ENCODE data around the gene RNF121. TPM values are rescaled to one million over a fixed set of nuclear protein-coding genes. Genes with fewer than 3 reads are reported as not detected.

The RNF121 gene
- total RNA-seq, 1 experiment from 2014 or later: 26.1 TPM

DNA sequence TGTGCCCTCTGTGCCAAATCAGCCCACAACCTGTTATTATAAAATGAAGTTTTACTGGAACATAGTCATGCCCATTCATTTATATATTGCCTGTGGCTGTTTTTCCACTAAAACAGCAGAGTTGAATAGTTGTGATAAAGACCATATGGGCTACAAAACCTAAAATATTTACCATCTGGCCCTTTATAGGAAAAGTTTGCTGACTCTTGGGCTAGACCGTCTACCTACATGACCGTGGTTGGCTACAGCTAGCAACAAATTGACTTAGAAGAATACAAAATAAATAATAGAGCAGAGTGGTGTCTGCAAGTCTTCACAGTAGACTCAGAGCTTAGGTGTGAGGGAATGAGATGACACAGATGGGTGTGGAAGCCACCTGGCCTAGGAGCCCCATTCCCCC is 58.7 kb downstream of the RNF121 start:
- DNase-seq (ENCODE audit: low read depth): no peak

DNA sequence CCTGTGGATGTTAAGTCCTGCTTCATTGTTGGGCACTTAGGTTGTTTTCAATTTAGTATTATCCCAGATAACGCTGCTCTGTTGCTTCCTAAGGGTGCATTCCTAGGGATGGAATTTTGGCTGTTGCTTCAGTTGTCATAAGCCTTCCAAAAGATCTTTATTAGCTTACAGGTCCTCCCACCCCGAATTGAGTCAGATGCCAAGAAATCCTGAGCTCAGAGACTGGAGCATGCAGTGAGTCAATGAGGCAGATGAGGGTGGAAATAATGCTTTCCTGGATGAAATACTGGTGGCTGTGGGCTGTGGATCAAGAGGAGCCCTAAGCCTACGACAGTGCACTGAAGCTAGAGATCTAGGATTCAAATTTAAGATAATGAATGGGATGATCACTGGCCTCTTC is 59.2 kb downstream of the RNF121 start:
- peak; percentile 40 for DNase-seq (ENCODE audit: low read depth)

DNA sequence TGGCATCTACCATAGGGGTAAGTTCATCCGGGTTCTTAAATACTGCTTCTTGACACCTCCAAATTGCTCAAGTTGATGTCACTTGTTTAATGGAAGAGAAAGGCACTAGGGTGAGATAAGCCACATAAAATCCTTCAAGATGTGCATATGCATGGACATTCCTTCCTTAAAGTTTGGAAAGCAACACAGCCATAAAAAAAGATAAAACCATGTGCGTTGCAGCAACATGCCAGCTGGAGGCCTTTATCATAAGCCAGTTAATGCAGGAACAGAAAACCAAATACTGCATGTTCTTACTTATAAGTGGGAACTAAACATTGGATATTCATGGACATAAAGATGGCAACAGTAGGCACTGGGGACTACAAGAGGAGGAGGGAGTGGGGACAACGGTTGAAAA is 61.9 kb downstream of the RNF121 start:
- DNase-seq (ENCODE audit: low read depth): no peak

DNA sequence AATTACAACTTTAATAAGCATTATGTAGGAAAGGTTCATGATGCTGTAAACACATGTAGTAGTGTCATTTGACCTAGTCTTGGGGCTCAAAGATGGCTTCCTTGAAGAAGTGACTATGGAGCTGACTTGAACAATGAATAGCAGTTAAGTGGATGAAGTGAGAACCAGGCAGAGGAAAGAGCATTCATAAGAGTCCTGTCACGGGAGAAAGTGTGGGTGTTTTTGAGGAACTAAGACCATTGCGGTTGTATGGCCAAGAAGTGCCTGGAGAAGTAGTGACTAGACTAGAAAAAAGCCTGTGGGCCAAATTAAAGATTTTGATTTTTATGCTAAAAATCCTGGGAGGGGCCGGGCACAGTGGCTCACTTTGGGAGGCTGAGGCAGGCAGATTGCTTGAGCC is 62.6 kb downstream of the RNF121 start:
- DNase-seq (ENCODE audit: low read depth): no peak

DNA sequence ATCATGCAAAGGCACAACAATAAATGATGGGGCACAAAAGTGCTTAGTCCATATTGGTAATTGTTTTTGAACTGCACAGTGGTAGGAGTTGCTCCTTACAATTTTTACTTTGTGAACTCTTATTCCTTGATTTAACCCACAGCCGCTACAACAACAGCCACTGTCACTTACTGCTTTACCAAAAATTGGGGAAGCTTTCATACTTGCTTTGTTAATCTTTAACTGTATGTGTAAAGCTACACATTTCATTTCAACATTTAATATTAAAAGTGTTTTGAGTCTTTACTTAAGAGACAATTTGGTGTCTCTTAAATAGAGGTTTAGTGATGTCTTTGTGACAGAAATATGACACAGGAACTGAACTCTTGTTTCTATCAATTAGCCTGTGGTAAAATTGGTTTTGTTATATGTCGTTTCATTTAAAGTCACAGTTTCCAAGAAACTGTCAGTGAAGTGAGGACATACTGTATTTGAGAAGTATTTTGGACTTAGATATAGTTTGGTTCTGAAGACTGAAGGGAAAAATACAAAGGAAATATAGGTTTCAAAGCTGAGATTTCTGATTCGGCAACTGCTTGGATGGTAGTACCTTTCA is 63.4 kb downstream of the RNF121 start:
- no peak for DNase-seq (ENCODE audit: low read depth)

DNA sequence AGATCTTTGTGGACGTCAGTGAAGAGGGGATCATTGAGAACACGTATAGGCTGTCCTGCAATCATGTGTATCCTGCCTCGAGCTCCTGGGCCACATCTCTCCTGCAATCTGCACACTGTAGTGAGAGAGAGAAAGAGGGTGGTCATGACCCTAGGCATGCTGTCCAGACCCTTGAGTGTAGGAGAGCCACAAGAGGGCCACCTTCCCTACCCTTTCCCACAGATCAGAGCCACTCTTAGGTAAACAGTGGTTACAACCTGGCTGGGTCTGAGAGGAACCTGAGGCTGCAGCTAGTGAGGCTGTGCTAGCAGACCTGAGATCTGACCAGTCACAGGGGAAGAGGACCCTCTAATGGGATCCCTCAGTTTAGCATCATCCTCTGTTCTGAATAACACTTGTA is 65.9 kb downstream of the RNF121 start:
- DNase-seq (ENCODE audit: low read depth): no peak

DNA sequence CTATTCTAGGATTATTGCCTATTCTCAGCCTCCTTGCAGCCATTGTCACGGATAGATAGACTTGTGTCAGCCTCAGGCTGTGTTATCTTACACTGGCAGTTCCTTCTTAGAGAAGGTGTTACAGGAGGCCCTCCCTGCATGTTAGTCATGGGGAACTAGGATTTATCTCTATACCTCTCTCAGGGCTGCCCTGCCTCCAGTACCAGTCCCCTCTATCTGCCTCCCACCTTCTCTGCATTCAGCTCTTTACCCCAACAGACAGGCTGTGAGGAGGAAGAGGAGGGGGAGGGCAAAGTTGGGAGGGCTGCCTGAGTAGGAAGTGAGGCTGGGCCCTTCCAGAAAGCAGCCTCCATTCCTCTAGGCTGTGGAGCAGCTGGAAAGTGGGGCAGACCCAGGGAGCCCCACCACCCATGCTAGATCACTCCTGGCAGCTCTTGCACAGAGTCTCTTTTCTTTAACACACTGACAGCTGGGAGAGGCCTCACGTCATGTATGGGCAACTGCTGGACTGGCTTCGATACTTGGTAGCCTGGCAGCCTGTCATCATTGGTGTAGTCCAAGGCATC is 67.0 kb downstream of the RNF121 start:
- no peak for DNase-seq (ENCODE audit: low read depth)

DNA sequence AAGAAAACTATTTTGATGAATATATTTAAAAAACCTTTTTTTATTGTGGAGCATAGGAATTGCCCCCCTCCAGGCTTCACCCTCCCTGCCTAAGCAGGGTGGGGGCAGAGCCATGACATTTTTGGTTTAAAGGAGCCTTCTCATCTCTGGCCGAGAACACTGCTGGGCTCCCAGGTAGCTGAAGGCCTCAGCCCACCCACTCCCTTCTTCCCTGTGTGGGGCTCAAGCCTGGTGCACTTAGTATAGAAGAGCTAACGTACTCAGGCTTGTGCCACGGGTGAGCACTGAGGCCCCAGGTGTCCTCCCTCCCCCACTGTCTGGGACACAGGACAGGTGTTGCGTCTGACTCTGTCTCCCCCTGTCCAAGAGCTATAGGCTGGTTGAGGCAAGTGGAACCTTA is 67.7 kb downstream of the RNF121 start:
- DNase-seq (ENCODE audit: low read depth): no peak

DNA sequence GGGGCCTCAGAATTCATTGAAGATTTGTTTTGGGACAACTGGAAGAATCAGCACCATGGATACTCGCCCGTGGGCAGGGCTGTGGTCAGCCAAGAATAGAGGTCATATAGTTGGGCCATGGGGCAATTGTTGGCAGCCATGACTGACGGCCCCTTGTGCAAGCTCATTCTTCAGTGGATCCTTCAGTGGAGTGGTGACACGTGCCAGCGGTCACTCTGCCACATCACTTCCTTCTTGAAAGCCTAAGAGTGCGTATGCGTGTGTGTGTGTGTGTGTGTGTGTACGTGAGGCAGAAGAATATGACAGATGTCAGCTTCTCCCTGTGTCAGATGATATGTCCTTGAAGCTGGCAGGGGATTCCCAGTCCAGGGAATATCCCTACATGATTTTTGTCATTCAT is 68.1 kb downstream of the RNF121 start:
- peak; percentile 63 for DNase-seq (ENCODE audit: low read depth)

DNA sequence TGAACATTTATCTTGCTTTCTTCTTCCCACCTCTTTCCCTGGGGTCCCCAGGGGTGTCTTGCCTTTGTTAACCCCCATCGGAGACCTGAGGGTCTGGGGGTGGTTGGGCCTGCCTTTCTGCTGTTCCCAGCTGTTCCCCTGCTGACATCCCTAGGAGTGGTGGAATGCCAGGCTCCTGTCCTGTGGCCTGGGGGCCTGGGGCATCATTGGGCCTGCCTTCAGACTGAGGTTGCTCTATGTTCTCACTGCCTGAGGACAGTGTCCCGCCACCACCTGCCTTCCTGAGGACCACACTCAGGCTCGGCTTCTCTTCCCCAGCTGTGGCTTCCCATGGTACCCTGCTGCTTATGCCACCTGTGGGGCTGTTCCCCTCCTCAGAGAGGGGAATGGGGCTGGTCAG is 68.7 kb downstream of the RNF121 start:
- no peak for DNase-seq (ENCODE audit: low read depth)

DNA sequence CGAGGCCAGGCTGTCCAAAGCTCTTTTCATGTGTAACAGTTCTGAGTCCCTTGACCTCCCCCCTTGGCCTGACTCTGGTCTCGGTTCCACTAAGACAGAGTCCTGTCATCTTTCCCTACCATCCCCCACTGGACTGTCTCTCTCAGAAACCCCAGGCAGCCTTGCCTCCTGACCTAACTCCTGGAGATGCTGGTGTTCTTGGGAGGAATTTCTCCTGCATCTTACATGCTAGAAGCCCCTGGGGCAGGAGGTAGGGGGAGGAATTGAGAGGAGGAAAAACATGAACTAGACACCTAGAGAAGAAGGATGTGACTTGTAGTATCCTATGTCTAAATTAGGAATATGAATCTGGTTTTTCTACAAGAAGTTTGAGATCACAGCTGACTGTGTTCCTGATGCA is 69.2 kb downstream of the RNF121 start:
- no peak for DNase-seq (ENCODE audit: low read depth)

DNA sequence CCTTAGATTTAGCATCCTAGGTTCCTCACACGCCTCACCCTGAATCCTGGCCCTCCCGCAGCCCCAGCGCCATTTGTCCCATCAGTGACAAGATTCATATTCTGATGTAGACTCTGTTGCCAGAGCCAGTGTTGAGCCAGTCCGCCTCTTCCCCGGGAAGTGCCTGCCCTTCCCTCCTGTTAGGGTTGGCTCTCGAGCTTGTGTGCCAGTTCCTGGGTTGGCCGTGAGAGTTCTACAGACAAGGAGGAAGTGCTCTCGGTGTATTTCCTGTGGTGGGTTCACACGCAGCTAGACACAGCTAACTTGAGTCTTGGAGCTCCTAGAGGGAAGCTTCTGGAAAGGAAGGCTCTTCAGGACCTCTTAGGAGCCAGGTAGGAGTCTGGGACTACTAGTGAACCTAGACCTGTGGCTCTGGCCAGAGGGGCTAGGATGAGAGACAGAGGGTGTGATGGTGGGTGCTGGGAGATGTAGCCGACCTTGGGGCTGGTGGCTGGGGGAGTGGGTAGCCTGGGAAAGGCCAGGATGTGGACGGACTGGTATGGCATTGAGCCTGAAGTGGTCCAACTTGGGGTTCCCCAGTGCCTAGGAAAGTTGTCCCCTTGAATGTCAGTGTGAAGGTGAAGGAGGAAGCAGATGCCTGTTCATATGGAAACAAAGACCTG is 69.9 kb downstream of the RNF121 start, which contains the start of gene IL18BP:
TSS of gene IL18BP (plus strand) at position 261 of the 662 bp plus-strand sequence. CDS start 1,076 bp downstream, outside the sequence.
- DNase-seq (ENCODE audit: low read depth): no peak

DNA sequence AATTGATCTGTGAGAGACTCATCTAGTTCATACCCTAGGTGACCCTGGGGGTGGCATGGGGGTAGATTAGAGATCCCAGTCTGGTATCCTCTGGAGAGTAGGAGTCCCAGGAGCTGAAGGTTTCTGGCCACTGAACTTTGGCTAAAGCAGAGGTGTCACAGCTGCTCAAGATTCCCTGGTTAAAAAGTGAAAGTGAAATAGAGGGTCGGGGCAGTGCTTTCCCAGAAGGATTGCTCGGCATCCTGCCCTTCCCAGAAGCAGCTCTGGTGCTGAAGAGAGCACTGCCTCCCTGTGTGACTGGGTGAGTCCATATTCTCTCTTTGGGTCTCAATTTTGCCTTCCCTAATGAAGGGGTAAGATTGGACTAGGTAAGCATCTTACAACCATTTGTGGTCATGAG is 70.5 kb downstream of the RNF121 start:
- DNase-seq (ENCODE audit: low read depth): peak; percentile 41

DNA sequence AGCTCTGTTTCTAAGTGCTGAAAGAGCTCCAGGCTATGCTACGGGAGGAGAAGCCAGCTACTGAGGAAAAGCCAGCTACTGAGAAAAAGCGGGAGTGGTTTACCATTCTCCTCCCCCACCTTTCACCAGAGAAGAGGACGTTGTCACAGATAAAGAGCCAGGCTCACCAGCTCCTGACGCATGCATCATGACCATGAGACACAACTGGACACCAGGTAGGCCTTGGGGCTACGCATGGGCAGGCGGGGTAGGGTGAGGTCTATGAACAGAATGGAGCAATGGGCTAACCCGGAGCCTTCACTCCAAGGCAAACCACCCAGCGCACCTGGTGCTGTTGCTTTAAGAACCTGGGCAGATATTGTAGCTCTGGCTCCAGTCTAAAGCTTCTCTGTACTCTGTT is 71.0 kb downstream of the RNF121 start:
- no peak for DNase-seq (ENCODE audit: low read depth)

DNA sequence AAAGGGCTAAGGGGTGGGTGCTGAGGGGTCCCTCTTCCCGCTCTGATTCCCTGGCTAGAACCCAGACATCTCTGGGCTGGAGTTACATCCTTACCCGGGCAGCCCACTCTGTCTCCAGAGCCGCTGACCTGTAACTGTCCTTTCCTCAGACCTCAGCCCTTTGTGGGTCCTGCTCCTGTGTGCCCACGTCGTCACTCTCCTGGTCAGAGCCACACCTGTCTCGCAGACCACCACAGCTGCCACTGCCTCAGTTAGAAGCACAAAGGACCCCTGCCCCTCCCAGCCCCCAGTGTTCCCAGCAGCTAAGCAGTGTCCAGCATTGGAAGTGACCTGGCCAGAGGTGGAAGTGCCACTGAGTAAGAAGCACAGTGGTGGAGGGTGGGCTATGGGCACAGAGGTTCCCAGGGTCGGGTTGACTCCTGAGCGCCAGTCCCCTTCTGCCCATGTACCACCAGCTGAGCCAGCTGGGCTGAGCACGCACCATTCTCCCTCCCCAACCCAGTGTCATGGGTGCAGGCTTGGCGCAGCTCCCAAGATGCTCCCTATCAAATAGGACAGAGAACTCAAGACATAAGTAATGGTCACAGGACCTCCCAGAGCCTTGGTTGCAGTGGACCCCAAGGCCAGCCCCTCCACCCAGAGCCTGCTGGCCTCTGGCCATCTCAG is 71.5 kb downstream of the RNF121 start:
- DNase-seq (ENCODE audit: low read depth): no peak

DNA sequence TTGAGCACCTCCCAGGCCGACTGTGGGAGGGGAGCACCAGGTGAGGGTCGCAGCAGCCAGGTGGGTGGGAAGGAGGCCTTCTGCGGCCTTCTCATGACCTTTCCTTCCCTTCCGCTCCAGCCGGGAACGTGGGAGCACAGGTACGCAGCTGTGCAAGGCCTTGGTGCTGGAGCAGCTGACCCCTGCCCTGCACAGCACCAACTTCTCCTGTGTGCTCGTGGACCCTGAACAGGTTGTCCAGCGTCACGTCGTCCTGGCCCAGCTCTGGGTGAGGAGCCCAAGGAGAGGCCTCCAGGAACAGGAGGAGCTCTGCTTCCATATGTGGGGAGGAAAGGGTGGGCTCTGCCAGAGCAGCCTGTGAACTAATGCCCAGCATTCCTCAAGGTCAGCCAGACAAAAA is 72.4 kb downstream of the RNF121 start:
- DNase-seq (ENCODE audit: low read depth): no peak

DNA sequence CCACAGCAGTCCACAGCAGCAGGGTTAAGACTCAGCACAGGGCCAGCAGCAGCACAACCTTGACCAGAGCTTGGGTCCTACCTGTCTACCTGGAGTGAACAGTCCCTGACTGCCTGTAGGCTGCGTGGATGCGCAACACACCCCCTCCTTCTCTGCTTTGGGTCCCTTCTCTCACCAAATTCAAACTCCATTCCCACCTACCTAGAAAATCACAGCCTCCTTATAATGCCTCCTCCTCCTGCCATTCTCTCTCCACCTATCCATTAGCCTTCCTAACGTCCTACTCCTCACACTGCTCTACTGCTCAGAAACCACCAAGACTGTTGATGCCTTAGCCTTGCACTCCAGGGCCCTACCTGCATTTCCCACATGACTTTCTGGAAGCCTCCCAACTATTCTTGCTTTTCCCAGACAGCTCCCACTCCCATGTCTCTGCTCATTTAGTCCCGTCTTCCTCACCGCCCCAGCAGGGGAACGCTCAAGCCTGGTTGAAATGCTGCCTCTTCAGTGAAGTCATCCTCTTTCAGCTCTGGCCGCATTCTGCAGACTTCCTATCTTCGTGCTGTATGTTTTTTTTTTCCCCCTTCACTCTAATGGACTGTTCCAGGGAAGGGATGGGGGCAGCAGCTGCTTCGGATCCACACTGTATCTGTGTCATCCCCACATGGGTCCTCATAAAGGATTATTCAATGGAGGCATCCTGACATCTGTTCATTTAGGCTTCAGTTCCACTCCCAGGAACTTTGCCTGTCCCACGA is 73.2 kb downstream of the RNF121 start:
- DNase-seq (ENCODE audit: low read depth): peak; percentile 56

DNA sequence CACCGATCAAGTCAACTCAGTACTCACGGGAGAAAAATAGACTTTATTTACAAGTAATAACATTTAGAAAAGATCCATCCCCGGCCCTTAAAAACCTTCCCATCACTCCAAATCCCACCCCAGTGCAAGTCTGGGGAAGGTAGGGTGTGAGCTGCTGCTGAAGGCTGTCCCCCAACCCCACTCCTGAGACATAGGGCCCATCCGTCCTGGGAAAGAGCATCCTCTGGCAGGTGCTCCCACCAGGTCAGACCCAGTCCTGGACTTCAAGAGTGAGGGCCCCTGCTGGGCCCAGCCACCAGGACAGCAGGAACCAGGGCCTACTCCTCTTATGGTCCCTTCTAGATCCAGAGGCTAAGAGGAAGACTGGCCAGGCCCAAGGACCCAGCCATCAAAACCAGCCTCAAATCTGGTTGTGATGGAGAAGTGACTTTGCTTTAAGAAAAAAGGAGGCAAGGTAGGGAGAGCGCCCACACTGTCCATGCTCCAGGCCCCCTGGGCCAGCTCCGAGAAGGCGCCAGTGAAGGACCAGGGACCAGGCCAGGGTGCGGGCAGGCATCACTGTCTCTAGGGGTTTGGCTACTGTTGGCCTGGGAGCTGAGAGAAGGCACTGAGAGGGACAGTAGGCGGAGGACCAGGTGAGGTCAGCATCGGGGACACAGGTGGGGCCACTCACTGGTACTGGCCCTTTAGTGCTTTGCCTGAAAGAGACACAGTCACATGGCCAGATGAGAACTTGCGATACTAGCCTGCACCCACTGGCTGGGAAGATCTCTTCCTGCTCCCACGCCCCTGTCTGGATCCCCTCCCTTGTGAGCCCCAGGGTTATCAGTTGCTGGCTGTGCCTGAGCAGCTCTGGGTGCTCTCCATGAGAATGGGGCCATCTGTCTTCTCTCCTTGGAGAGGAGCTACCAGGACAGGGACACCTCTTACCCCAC is 74.3 kb downstream of the RNF121 start:
- DNase-seq (ENCODE audit: low read depth): no peak

DNA sequence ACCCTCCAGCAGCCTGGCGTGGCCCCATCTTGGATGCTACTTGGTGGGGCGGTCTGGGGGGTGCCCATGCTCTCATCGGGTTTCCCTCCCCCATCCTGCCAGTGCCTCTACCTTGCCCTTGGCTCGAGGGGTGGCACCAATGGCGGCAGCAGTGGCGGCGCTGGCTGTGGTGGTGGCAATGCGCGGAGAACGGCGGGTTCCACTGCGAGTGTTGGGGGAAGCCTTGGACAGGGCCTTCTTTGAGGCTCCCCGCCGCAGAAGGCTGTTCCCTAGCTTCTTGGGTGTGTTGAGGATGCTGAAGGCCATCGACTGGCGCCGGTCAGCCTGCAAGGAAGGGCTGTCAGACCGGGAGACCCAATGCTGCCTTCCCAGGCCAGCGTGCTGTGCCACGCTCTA is 74.9 kb downstream of the RNF121 start:
- no peak for DNase-seq (ENCODE audit: low read depth)

DNA sequence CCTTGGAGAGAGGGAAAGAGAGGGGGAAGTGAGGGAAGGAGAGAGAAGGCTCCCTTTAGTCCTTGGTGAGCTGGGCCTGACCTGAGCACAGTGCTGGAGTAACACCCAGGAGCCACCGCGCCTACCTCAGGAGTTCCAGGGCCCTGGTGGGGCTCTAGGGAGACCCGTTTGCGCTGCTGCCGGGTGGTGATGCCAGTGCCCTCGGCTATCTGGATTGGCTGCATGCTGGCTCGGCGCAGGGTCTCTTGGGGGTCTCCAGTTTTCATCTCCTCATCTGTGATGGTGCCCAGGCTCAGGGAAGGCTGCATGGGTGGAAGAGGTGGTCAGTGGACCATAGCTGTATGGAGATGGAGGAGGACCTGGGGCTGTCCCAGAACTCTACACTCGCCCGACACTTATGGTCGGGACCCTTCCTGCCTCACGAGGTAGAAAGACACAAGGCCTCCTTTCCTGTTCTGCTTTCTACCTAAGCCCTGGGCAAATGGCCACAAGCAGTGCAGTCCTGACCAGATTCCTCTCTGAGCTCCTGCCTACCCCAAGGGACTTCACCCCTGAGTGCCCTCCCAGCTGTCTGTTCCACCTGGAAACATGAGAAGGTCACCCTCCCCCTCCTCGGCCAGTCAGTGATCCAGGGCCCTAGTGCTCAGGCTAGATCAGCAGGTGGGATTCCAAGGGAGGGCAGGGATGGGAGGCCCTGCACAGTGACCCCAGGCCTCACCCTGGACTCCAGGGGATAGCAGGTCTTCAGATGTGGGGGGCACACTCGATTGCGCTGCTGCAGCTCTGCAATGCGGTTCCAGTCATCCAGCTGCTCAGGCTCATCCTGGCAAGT is 75.9 kb downstream of the RNF121 start:
- no peak for DNase-seq (ENCODE audit: low read depth)

Measured in LHCN-M2 (cell line).